T-helper 2 cell (primary cell): ENCODE data around the gene GTPBP1.

Experiments
- DNase-seq, 5 experiments: peaks; one replicate each; pipeline versions ENCODE4 v3.0.0 to v3.0.0-alpha.2; 2012 to 2022
- total RNA-seq, 2 donors: gene quantifications; one replicate each; lab custom pipeline; 2026; lab: John Stamatoyannopoulos, UW

Gene GTPBP1
- 192 to 516 reads per million in 2 donors for total RNA-seq

GRCh38 chr22:38705235-38706100, at the start of gene GTPBP1:
GTPBP1 (plus strand) TSS chr22:38705944; CDS start chr22:38705956, 12 bp downstream.
- peak; percentile 83 to 100 (median 96) for DNase-seq

GRCh38 chr22:38656256-38657044, 49.3 kb upstream of the GTPBP1 start, which contains the start of the genes CBY1 and FAM227A:
CBY1 (plus strand) TSS chr22:38656638; CDS start chr22:38668055, 11,417 bp downstream.
FAM227A (minus strand) TSS chr22:38656392; CDS start chr22:38650168, 6,224 bp downstream.
- peak; percentile 72 to 82 (median 81) for DNase-seq

- DNase-seq = peak in 3 of 5 experiments; percentile 21 to 44 (median 23)
Measured at GRCh38 chr22:38657045-38657909, 48.5 kb upstream of the GTPBP1 start.

- no peak for DNase-seq
Measured at GRCh38 chr22:38674888-38675287, 30.9 kb upstream of the GTPBP1 start.

GRCh38 chr22:38675833-38676232, 29.9 kb upstream of the GTPBP1 start:
- no peak for DNase-seq

GRCh38 chr22:38681582-38682335, 24.0 kb upstream of the GTPBP1 start, which contains the start of gene TOMM22:
TOMM22 (plus strand) TSS chr22:38681957; CDS start chr22:38681979, 22 bp downstream.
- peak; percentile 63 to 87 (median 78) for DNase-seq

GRCh38 chr22:38684895-38685294, 20.8 kb upstream of the GTPBP1 start:
- no peak for DNase-seq

- DNase-seq = no peak
Measured at GRCh38 chr22:38685761-38686160, 20.0 kb upstream of the GTPBP1 start.

GRCh38 chr22:38689651-38690050, 16.1 kb upstream of the GTPBP1 start:
- DNase-seq = no peak

GRCh38 chr22:38694049-38694448, 11.7 kb upstream of the GTPBP1 start:
- no peak for DNase-seq

GRCh38 chr22:38694940-38695339, 10.8 kb upstream of the GTPBP1 start:
- DNase-seq = no peak

- peak in 1 of 5 experiments; percentile 70 for DNase-seq
Measured at GRCh38 chr22:38696606-38697424, 8.9 kb upstream of the GTPBP1 start.

GRCh38 chr22:38697425-38698089, 8.2 kb upstream of the GTPBP1 start:
- DNase-seq = peak in 1 of 5 experiments; percentile 13

- no peak for DNase-seq
Measured at GRCh38 chr22:38698407-38699094, 7.2 kb upstream of the GTPBP1 start.

- peak in 1 of 5 experiments; percentile 13 for DNase-seq
Measured at GRCh38 chr22:38699143-38699542, 6.6 kb upstream of the GTPBP1 start.

- DNase-seq = no peak
Measured at GRCh38 chr22:38699784-38700183, 6.0 kb upstream of the GTPBP1 start.

- DNase-seq = peak in 1 of 5 experiments; percentile 60
Measured at GRCh38 chr22:38700270-38700788, 5.4 kb upstream of the GTPBP1 start.

- peak; percentile 94 to 99 (median 97) for DNase-seq
Measured at GRCh38 chr22:38700789-38701628, 4.7 kb upstream of the GTPBP1 start, which contains the start of gene JOSD1. JOSD1 (minus strand) TSS chr22:38700943; CDS start chr22:38699987, 956 bp downstream.
